Peyer's patch (tissue), 4 donors: ENCODE measurements around the gene ITLN2. TPM values are rescaled to one million over a fixed set of nuclear protein-coding genes. Genes with fewer than 3 reads are reported as not detected.
"Not testable (repeated sequence)": the region's sequence is repeated elsewhere in the genome, so short reads cannot be mapped to it uniquely, and the experiment has no call there.

ENCODE experiments used
- DNase-seq, 3 donors: peaks; one replicate each; pipeline ENCODE4 v3.0.0-alpha.2; 2017 to 2019
- H3K27ac ChIP-seq, 4 donors: fragments of 200-600 bp; sonication (generic); one replicate each; pipeline ENCODE4 v1.5.1; 2016 to 2019
- H3K27me3 ChIP-seq, 2 donors: fragments of 200-600 bp; sonication (generic); one replicate each; pipeline ENCODE4 v1.5.1; 2019
- H3K36me3 ChIP-seq, 3 donors: fragments of 200-600 bp; sonication (generic); one replicate each; pipeline ENCODE4 v1.5.1; 2016 to 2019
- H3K4me1 ChIP-seq, 4 donors: fragments of 200-600 bp; sonication (generic); one replicate each; pipeline ENCODE4 v1.5.1; 2016 to 2019
- H3K4me3 ChIP-seq, 4 donors: fragments of 200-600 bp; sonication (generic); 1 replicate in 3 of 4; 2 replicates in 1 of 4; pipeline ENCODE4 v1.5.1; 2016 to 2019; ENCODE audit warnings: mild to moderate bottlenecking in 1 of 4
- H3K9me3 ChIP-seq, 4 donors: fragments of 200-600 bp; sonication (generic); one replicate each; pipeline ENCODE4 v1.5.1; 2016 to 2019; ENCODE audit warnings: mild to moderate bottlenecking in 1 of 4
- POLR2A ChIP-seq, 2 donors: fragments of 450-650 bp; IDR thresholded peaks; one replicate each; pipeline ENCODE4 v1.5.1; 2017; ENCODE audit warnings: antibody characterized with exemption in 2 of 2, mild to moderate bottlenecking in 2 of 2, moderate library complexity in 2 of 2
- total RNA-seq, 4 donors: library from RNA; depleted of rRNA; stranded (reverse); fragments of >200 nt; gene quantifications; one replicate each; pipeline ENCODE4 v1.1.0, GENCODE V29; 2016
- TF ChIP-seq, protein P1 (sequence below), 6 experiments: fragments of 450-650 bp in 4 of 6; fragments of 200-600 bp in 2 of 6; sonication (generic) in 1 of 6; IDR thresholded peaks; one replicate each; pipeline ENCODE4 v1.5.1; 2017 to 2019; ENCODE audit warnings: antibody characterized with exemption in 6 of 6, mild to moderate bottlenecking in 3 of 6, moderate library complexity in 1 of 6

The ITLN2 gene
- total RNA-seq, 4 donors from 2014 or later = 37.0 to 76.7 (median 54.1) TPM

DNA sequence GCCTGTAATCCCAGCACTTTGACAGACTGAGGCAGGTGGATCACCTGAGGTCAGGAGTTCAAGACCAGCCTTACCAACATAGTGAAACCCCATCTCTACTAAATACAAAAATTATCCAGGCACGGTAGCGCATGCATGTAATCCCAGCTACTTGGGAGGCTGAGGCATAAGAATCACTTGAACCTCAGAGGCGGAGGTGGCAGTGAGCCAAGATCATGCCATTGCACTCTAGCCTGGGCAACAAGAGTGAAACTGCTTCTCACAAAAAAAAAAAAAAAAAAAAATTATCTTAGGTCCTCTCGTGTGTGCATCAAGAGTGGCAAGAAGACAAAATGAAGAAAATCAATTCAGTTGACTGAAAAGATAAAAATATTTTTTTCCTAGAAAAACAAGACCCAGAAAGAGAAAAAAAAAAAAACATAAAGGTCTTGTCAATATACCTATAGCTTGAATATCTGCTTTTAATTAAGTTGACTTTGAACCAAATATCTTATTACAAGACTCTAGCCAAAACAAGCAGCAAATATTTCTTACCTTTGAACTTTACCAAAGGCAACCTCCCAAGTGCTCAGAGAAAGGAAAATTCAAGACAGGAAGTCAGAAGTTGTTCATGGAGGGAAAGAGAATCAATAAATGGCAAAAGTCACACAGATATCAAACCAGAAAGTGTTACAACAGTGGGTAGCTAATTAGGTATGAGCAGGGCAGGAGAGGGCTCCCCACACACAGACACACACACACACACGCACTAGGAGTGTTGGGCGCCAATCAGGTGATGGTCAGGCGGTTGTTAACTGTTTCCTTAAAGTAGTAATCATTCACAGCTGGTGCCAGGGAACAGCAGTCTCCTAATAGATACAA, 29.6 kb downstream of the ITLN2 start:
- no peak for DNase-seq
- Histone ChIP-seq H3K4me3 (no peak overlapping the region), H3K9me3 (peaks cover 0 to 7% (median 0%) of the 10 kb centered on the region in 4 donors), H3K36me3 (no peaks in the 10 kb centered on the region), H3K4me1 (no peaks in the 10 kb centered on the region), H3K27ac (peak overlapping the region in 1 of 4 donors; percentile 62), H3K27me3 (no peaks in the 10 kb centered on the region)
- TF ChIP-seq, protein P1, sequence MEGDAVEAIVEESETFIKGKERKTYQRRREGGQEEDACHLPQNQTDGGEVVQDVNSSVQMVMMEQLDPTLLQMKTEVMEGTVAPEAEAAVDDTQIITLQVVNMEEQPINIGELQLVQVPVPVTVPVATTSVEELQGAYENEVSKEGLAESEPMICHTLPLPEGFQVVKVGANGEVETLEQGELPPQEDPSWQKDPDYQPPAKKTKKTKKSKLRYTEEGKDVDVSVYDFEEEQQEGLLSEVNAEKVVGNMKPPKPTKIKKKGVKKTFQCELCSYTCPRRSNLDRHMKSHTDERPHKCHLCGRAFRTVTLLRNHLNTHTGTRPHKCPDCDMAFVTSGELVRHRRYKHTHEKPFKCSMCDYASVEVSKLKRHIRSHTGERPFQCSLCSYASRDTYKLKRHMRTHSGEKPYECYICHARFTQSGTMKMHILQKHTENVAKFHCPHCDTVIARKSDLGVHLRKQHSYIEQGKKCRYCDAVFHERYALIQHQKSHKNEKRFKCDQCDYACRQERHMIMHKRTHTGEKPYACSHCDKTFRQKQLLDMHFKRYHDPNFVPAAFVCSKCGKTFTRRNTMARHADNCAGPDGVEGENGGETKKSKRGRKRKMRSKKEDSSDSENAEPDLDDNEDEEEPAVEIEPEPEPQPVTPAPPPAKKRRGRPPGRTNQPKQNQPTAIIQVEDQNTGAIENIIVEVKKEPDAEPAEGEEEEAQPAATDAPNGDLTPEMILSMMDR (IDR thresholded peaks at IDR 0.05) = no peak
- TF ChIP-seq POLR2A (IDR thresholded peaks at IDR 0.05) = no peak

DNA sequence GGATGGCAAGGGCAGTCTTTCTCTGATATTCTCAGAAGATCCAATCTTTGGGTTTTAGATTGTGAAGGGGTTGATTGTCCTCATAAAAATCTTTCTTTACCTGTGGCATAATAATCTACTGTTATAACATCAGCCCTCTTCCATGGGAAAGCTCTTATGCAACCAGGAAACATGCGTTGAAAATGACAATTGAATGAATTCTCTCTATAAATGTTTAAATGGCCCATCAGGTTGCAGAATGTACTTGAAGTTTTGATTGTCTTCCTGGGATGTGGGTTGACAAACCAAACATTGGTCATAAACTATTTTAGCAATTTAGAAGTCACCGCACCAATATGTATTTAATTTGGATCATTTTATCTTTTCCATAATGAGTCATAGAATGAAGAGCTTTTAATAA, 37.9 kb downstream of the ITLN2 start:
- Histone ChIP-seq H3K27ac (no peak overlapping the region), H3K36me3 (no peaks in the 10 kb centered on the region), H3K27me3 (no peaks in the 10 kb centered on the region), H3K9me3 (no peaks in the 10 kb centered on the region), H3K4me1 (no peaks in the 10 kb centered on the region), H3K4me3 (no peak overlapping the region)
- no peak for DNase-seq
- TF ChIP-seq, protein P1 (IDR thresholded peaks at IDR 0.05) = no peak
- TF ChIP-seq POLR2A (IDR thresholded peaks at IDR 0.05) = no peak

GRCh38 chr1:160913229-160913628, 41.4 kb downstream of the ITLN2 start:
- not testable (repeated sequence) for H3K4me3 ChIP-seq, H3K4me1 ChIP-seq, H3K27me3 ChIP-seq, H3K36me3 ChIP-seq, DNase-seq, H3K27ac ChIP-seq, H3K9me3 ChIP-seq

GRCh38 chr1:160911925-160912324, 42.7 kb downstream of the ITLN2 start:
- Histone ChIP-seq H3K27ac (no peak overlapping the region), H3K27me3 (no peaks in the 10 kb centered on the region), H3K36me3 (no peaks in the 10 kb centered on the region), H3K4me3 (no peak overlapping the region), H3K9me3 (no peaks in the 10 kb centered on the region), H3K4me1 (no peaks in the 10 kb centered on the region)
- TF ChIP-seq, protein P1 (IDR thresholded peaks at IDR 0.05) = no peak
- no peak for TF ChIP-seq POLR2A (IDR thresholded peaks at IDR 0.05)
- no peak for DNase-seq

DNA sequence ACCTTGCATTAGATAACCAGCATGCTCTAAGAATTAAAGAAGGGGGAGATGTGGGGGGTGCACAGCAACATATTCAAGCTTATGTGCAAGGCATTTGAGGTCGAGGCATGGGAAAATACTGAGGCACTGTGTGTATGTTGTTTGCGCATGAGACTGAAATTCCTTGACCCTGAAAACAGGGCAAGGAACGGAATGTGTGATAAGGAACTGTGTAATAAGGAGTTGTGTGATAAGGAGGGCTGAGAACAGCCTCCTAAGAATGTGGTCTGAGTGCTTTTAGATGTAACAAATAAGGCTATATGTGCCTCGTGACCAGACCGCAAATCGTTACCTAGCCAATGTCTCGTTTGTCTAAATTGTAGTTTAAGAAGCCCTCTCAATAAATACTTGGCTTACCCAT, 43.2 kb downstream of the ITLN2 start:
- Histone ChIP-seq H3K4me1 (no peaks in the 10 kb centered on the region), H3K4me3 (no peak overlapping the region), H3K36me3 (no peaks in the 10 kb centered on the region), H3K27ac (no peak overlapping the region), H3K27me3 (no peaks in the 10 kb centered on the region), H3K9me3 (no peaks in the 10 kb centered on the region)
- DNase-seq = no peak
- TF ChIP-seq, protein P1 (IDR thresholded peaks at IDR 0.05) = no peak
- no peak for TF ChIP-seq POLR2A (IDR thresholded peaks at IDR 0.05)

- no peaks in the 10 kb centered on the region for H3K36me3 ChIP-seq
- H3K27ac ChIP-seq = no peak overlapping the region
- no peaks in the 10 kb centered on the region for H3K9me3 ChIP-seq
- no peaks in the 10 kb centered on the region for H3K4me1 ChIP-seq
- no peak overlapping the region for H3K4me3 ChIP-seq
- no peak for TF ChIP-seq POLR2A (IDR thresholded peaks at IDR 0.05)
- TF ChIP-seq, protein P1 (IDR thresholded peaks at IDR 0.05) = no peak
- DNase-seq = no peak
- no peaks in the 10 kb centered on the region for H3K27me3 ChIP-seq
Observed at GRCh38 chr1:160910170-160910750, 44.3 kb downstream of the ITLN2 start.
